ENCODE measurements around the gene RNF10.

RNF10 gene

DNA sequence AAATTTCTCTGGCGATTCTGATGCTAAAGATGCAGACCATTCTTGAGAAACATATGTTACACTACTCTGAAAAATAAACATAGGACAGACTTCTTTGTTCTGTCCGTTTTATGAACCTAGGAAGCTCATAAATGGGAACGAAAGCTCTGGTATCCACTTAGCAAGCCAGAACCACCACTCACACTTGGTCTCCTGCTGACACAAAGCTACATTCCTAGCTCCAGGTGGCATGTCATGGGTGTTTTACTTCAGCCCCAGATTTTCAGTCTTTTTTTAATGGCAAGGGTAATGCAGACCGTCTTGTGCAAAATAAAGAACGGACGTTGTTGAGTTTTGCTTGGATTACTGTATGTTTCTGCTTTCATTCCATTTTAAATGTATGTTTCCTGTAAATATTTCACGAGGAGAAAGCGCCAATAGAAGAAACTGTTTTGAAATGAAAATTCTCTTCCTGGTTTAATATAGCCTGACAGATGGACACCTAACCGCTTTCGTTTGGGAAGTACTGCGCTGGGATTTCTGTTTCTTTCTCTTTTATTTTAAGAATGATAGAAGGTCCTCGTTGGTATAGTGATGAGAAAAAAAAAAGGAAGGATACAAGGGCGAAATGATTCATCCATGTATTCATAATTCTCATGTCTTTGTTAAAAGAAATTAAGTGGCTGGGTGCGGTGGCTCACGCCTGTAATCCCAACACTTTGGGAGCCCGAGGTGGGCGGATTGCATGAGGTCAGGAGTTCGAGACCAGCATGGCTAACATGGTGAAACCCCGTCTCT lies 4.3 kb upstream of the RNF10 start:
- TF ChIP-seq, protein P1, sequence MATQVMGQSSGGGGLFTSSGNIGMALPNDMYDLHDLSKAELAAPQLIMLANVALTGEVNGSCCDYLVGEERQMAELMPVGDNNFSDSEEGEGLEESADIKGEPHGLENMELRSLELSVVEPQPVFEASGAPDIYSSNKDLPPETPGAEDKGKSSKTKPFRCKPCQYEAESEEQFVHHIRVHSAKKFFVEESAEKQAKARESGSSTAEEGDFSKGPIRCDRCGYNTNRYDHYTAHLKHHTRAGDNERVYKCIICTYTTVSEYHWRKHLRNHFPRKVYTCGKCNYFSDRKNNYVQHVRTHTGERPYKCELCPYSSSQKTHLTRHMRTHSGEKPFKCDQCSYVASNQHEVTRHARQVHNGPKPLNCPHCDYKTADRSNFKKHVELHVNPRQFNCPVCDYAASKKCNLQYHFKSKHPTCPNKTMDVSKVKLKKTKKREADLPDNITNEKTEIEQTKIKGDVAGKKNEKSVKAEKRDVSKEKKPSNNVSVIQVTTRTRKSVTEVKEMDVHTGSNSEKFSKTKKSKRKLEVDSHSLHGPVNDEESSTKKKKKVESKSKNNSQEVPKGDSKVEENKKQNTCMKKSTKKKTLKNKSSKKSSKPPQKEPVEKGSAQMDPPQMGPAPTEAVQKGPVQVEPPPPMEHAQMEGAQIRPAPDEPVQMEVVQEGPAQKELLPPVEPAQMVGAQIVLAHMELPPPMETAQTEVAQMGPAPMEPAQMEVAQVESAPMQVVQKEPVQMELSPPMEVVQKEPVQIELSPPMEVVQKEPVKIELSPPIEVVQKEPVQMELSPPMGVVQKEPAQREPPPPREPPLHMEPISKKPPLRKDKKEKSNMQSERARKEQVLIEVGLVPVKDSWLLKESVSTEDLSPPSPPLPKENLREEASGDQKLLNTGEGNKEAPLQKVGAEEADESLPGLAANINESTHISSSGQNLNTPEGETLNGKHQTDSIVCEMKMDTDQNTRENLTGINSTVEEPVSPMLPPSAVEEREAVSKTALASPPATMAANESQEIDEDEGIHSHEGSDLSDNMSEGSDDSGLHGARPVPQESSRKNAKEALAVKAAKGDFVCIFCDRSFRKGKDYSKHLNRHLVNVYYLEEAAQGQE (IDR thresholded peaks at IDR 0.05; ENCODE audit: insufficient read depth in 1 of 2, low read depth in 2 of 2, low read length in 2 of 2): no peak
- TF ChIP-seq POLR2AphosphoS5 (IDR thresholded peaks at IDR 0.05; ENCODE audit: low read depth, low read length): no peak

DNA sequence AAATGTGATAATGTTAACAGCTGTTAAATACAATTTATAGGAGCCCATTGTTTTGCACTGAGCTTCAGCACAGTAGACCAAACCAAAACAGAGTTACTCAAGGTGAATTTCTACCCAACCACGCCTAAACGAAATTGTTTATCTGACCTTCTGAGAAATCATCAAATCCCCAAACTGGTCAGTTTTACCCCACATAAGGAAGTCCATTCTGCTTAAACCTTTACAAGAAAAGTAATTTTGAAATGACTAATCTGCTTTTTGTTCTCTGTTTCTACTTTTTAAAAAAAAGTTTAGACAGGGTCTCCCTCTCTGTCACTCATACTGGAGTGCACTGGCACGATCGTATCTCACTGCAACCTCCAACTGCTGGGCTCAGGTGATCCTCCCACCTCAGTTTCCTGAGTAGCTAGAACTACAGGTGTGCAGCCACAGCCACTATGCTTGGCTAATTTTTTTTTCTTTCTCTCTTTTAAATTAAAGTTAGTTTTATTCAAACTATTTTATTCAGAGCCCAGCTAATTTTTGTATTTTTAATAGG lies 1.4 kb upstream of the RNF10 start:
- no peak for TF ChIP-seq TAF1 (IDR thresholded peaks at IDR 0.05; ENCODE audit: borderline replicate concordance, insufficient read depth, low read length)
- TF ChIP-seq, protein P1 (IDR thresholded peaks at IDR 0.05; ENCODE audit: insufficient read depth in 1 of 2, low read depth in 2 of 2, low read length in 2 of 2): no peak

DNA sequence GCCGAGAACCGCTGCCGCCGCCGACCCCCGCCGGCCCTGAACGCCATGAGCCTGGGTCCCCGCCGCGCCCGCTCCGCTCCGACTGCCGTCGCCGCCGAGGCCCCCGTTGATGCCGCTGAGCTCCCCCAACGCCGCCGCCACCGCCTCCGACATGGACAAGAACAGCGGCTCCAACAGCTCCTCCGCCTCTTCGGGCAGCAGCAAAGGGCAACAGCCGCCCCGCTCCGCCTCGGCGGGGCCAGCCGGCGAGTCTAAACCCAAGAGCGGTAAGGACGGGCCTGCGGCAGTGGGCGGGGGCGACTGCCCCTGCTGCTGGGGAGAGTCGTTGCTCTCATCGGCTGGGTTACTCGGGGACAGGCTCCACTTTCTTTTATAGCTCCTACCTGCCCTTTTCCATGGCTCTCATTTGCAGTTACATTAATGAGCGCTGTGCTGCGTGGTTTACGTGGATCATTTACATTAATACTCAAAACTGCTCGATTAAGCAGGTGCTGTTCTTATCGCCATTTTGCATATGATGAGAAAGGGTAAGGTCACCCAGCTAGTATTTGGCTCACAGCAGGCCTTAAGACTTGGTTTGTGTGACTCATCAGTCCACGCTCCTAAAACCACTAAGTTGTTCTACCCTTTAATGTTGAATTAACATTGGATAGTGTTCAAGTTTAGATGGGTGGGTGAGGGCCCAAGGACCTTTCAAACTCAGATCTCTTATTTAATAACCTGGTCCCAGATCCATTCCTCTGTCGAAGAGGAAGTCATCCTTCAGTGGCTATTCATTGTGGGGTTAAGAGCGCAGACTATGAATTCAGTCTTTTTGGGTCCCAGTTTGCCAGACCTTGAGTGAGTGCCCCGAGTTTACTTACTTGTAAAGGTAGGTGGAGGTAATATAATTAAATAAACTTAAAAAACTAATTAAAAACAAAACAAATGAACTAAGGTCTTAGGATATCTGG lies 823 bp downstream of the RNF10 start:
- TF ChIP-seq POLR2AphosphoS5 (IDR thresholded peaks at IDR 0.05; ENCODE audit: low read depth, low read length) (no peak), FOXP2 (optimal IDR thresholded peaks at IDR 0.05; ENCODE audit: borderline replicate concordance, extremely low read depth, extremely low read length, insufficient read depth) (no peak), SIN3A (IDR thresholded peaks at IDR 0.05; ENCODE audit: borderline replicate concordance, insufficient read depth, low read length) (no peak), TAF1 (IDR thresholded peaks at IDR 0.05; ENCODE audit: borderline replicate concordance, insufficient read depth, low read length) (no peak)
- TF ChIP-seq, protein P1 (IDR thresholded peaks at IDR 0.05; ENCODE audit: insufficient read depth in 1 of 2, low read depth in 2 of 2, low read length in 2 of 2): no peak

DNA sequence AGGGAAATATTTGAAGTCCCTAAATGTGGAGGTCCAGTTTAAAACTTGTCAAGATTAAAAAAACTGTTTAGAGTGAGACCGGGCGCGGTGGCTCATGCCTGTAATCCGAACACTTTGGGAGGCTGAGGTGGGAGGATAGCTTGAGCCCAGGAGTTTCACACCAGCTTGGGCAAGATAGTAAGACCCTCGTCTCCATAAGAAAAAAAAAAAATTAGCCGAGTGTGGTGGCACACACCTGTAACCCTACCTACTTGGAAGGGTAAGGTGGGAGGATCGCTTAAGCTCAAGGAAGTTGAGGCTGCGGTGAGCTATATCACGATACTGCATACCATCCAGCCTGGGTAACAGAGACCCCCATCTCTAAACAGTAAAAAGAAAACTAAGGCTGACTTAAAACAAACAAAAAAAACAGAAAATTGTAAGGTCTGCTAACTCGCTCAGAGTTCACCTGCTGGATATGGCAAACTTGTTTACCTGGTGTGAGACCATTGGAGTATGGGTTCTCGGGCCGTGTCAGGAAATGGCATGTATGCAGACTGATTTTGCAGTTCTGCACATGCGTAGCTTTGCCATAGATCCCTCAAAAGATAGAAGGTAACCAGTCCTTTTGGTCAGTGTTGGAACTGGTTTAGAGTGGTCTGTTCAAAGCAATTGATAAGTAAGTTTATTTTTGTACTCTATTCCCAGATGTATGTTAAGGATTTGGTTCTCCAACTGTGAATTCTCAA lies 2.1 kb downstream of the RNF10 start:
- TF ChIP-seq, protein P1 (IDR thresholded peaks at IDR 0.05; ENCODE audit: insufficient read depth in 1 of 2, low read depth in 2 of 2, low read length in 2 of 2): no peak
- TF ChIP-seq FOXP2 (optimal IDR thresholded peaks at IDR 0.05; ENCODE audit: borderline replicate concordance, extremely low read depth, extremely low read length, insufficient read depth) (no peak), SIN3A (IDR thresholded peaks at IDR 0.05; ENCODE audit: borderline replicate concordance, insufficient read depth, low read length) (no peak), TAF1 (IDR thresholded peaks at IDR 0.05; ENCODE audit: borderline replicate concordance, insufficient read depth, low read length) (no peak), POLR2AphosphoS5 (IDR thresholded peaks at IDR 0.05; ENCODE audit: low read depth, low read length) (no peak)
